HG03135 (cell line): ENCODE measurements around the gene SPRR2A.
"Not testable (repeated sequence)": the region's sequence is repeated elsewhere in the genome, so short reads cannot be mapped to it uniquely, and the experiment has no call there.

Source experiments
- ATAC-seq: cut with Tn5 transposase; IDR thresholded peaks from one replicate; pipeline ENCODE4 v1.9.1; 2021; ENCODE audit warnings: mild to moderate bottlenecking, moderate library complexity; ENCODE audit not compliant: unreplicated experiment

The SPRR2A gene

GRCh38 chr1:153057375-153057774 lies at the start of gene SPRR2A:
SPRR2A (minus strand) TSS chr1:153057512; CDS start chr1:153056735, 777 bp downstream.
- ATAC-seq, result no peak

GRCh38 chr1:153100245-153100644 lies 42.9 kb upstream of the SPRR2A start:
- ATAC-seq, result no peak

- ATAC-seq, result no peak
Measured at GRCh38 chr1:153099461-153100045, 42.2 kb upstream of the SPRR2A start.

GRCh38 chr1:153095764-153096163 lies 38.5 kb upstream of the SPRR2A start:
- ATAC-seq, result no peak

GRCh38 chr1:153094426-153094825 lies 37.1 kb upstream of the SPRR2A start, which contains the start of gene SPRR2E:
SPRR2E (minus strand) TSS chr1:153094526; CDS start chr1:153093751, 775 bp downstream.
- ATAC-seq, result no peak

GRCh38 chr1:153087652-153088051 lies 30.3 kb upstream of the SPRR2A start:
- no peak for ATAC-seq

GRCh38 chr1:153081736-153082135 lies 24.4 kb upstream of the SPRR2A start:
- no peak for ATAC-seq

GRCh38 chr1:153072806-153073726 lies 15.8 kb upstream of the SPRR2A start:
- ATAC-seq, result no peak

GRCh38 chr1:153071511-153071910 lies 14.2 kb upstream of the SPRR2A start, which contains the start of gene SPRR2B:
SPRR2B (minus strand) TSS chr1:153071611; CDS start chr1:153070839, 772 bp downstream.
- no peak for ATAC-seq

- ATAC-seq, result no peak
Measured at GRCh38 chr1:153070243-153070642, 12.9 kb upstream of the SPRR2A start.

- ATAC-seq, result no peak
Measured at GRCh38 chr1:153058826-153059784, 1.8 kb upstream of the SPRR2A start.

- no peak for ATAC-seq
Measured at GRCh38 chr1:153058154-153058553, 842 bp upstream of the SPRR2A start.

- not testable (repeated sequence) for ATAC-seq
Measured at GRCh38 chr1:153056111-153056510, 1.2 kb downstream of the SPRR2A start.

GRCh38 chr1:153049211-153049610 lies 8.1 kb downstream of the SPRR2A start:
- no peak for ATAC-seq

- no peak for ATAC-seq
Measured at GRCh38 chr1:153040950-153041631, 16.2 kb downstream of the SPRR2A start, which contains the start of gene SPRR2D. SPRR2D (minus strand) TSS chr1:153041120; CDS start chr1:153040346, 774 bp downstream.

GRCh38 chr1:153035211-153035610 lies 22.1 kb downstream of the SPRR2A start:
- ATAC-seq, result no peak

- ATAC-seq, result no peak
Measured at GRCh38 chr1:153032677-153033308, 24.5 kb downstream of the SPRR2A start.

GRCh38 chr1:153032073-153032472 lies 25.2 kb downstream of the SPRR2A start:
- no peak for ATAC-seq

GRCh38 chr1:153030895-153031294 lies 26.4 kb downstream of the SPRR2A start, which contains the start of gene SPRR1B:
SPRR1B (plus strand) TSS chr1:153031203; CDS start chr1:153032346, 1,143 bp downstream.
- ATAC-seq, result no peak
